C4-2B (cell line): Measurements from ENCODE around the gene BTC.
"Not testable (repeated sequence)": the region's sequence is repeated elsewhere in the genome, so short reads cannot be mapped to it uniquely, and the experiment has no call there.

Experiments
- H3K27ac ChIP-seq: fragments of 450-650 bp; 2 replicates; pipeline ENCODE4 v1.5.1; 2017
- CTCF ChIP-seq: fragments of 450-650 bp; conservative IDR thresholded peaks from 2 replicates; pipeline ENCODE4 v1.5.1; 2017; ENCODE audit warnings: mild to moderate bottlenecking
- ZFX ChIP-seq: fragments of 450-650 bp; IDR thresholded peaks from 2 replicates; pipeline ENCODE4 v1.6.1; 2017

Gene BTC

GRCh38 chr4:74734995-74735394 is 59.3 kb downstream of the BTC start:
- no peak for TF ChIP-seq ZFX
- TF ChIP-seq CTCF: no peak
- H3K27ac ChIP-seq: no peak overlapping the region

GRCh38 chr4:74733756-74734155 is 60.6 kb downstream of the BTC start:
- TF ChIP-seq CTCF (no peak), ZFX (no peak)
- no peak overlapping the region for H3K27ac ChIP-seq

GRCh38 chr4:74724979-74725378 is 69.3 kb downstream of the BTC start:
- H3K27ac ChIP-seq: no peak overlapping the region
- TF ChIP-seq ZFX (no peak), CTCF (no peak)

- no peak for TF ChIP-seq CTCF
- no peak for TF ChIP-seq ZFX
Measured at GRCh38 chr4:74716436-74716765, 77.9 kb downstream of the BTC start.

GRCh38 chr4:74715706-74716435 is 78.5 kb downstream of the BTC start:
- no peak for TF ChIP-seq CTCF
- no peak for TF ChIP-seq ZFX
- no peak overlapping the region for H3K27ac ChIP-seq

More at GRCh38 chr4:74716436-74716765, 77.9 kb downstream of the BTC start:
- no peak overlapping the region for H3K27ac ChIP-seq

- no peak overlapping the region for H3K27ac ChIP-seq
Measured at GRCh38 chr4:74714611-74715130, 79.7 kb downstream of the BTC start.

GRCh38 chr4:74708135-74708534 is 86.2 kb downstream of the BTC start:
- not testable (repeated sequence) for H3K27ac ChIP-seq

More at GRCh38 chr4:74714611-74715130, 79.7 kb downstream of the BTC start:
- TF ChIP-seq CTCF: no peak
- TF ChIP-seq ZFX: no peak
